Mesenchymal stem cell (in vitro differentiated cells and primary cell): ENCODE results near the gene BPIFB3.

Experiments
- DNase-seq: peaks from one replicate; pipeline ENCODE4 v3.0.0-alpha.2; 2013
- H2AFZ ChIP-seq: one replicate; pipeline ENCODE4 v1.6.1; 2013; ENCODE audit warnings: low read depth, mild to moderate bottlenecking, control low read depth, inconsistent platforms, low read length, moderate library complexity
- H2AK5ac ChIP-seq: 2 replicates; pipeline ENCODE4 v1.6.1; 2013; ENCODE audit warnings: low read length, moderate library complexity, mild to moderate bottlenecking, inconsistent platforms; ENCODE audit not compliant: severe bottlenecking
- H2BK120ac ChIP-seq: one replicate; pipeline ENCODE4 v1.6.1; 2013; ENCODE audit warnings: low read depth, mild to moderate bottlenecking, inconsistent platforms, low read length, moderate library complexity
- H2BK12ac ChIP-seq, 2 experiments: one replicate each; pipeline ENCODE4 v1.6.1; 2013; ENCODE audit warnings: inconsistent platforms in 2 of 2, low read length in 2 of 2, mild to moderate bottlenecking in 2 of 2, moderate library complexity in 2 of 2, control low read depth in 1 of 2
- H2BK15ac ChIP-seq: one replicate; pipeline ENCODE4 v1.6.1; 2013; ENCODE audit warnings: mild to moderate bottlenecking, low read depth, inconsistent platforms; ENCODE audit not compliant: poor library complexity, severe bottlenecking
- H2BK5ac ChIP-seq: 2 replicates; pipeline ENCODE4 v1.6.1; 2013; ENCODE audit warnings: low read depth, mild to moderate bottlenecking, low read length, control low read depth, inconsistent platforms; ENCODE audit not compliant: poor library complexity, severe bottlenecking
- H3K14ac ChIP-seq, 2 experiments: one replicate each; pipeline ENCODE4 v1.6.1; 2013; ENCODE audit warnings: inconsistent platforms in 2 of 2, low read length in 2 of 2, control low read depth in 1 of 2, mild to moderate bottlenecking in 1 of 2, moderate library complexity in 1 of 2
- H3K18ac ChIP-seq, 2 experiments: one replicate each; pipeline ENCODE4 v1.6.1; 2013; ENCODE audit warnings: inconsistent platforms in 2 of 2, low read length in 2 of 2, control low read depth in 1 of 2, low read depth in 1 of 2, mild to moderate bottlenecking in 1 of 2
- H3K23ac ChIP-seq, 2 experiments: one replicate each; pipeline ENCODE4 v1.6.1; 2013; ENCODE audit warnings: inconsistent platforms in 2 of 2, low read length in 2 of 2, mild to moderate bottlenecking in 2 of 2, moderate library complexity in 2 of 2, control low read depth in 1 of 2
- H3K27ac ChIP-seq: 2 replicates; pipeline ENCODE4 v1.5.1; 2013; ENCODE audit warnings: mild to moderate bottlenecking, moderate library complexity, low read length, control low read depth, inconsistent platforms; ENCODE audit not compliant: poor library complexity, severe bottlenecking
- H3K27me3 ChIP-seq, 2 experiments: 2 replicates each; pipeline versions ENCODE4 v1.6.1 to v1.7.0; 2013; ENCODE audit warnings: low read length in 2 of 2, mild to moderate bottlenecking in 2 of 2, moderate library complexity in 2 of 2, control low read depth in 1 of 2, inconsistent platforms in 1 of 2; ENCODE audit not compliant: control insufficient read depth in 1 of 2, insufficient read depth in 1 of 2
- H3K36me3 ChIP-seq, 2 experiments: 2 replicates each; pipeline versions ENCODE4 v1.6.1 to v1.7.0; 2013; ENCODE audit warnings: low read length in 2 of 2, control low read depth in 1 of 2, inconsistent platforms in 1 of 2, low read depth in 1 of 2, mild to moderate bottlenecking in 1 of 2; ENCODE audit not compliant: insufficient read depth in 2 of 2, control insufficient read depth in 1 of 2
- H3K4ac ChIP-seq, 2 experiments: one replicate each; pipeline ENCODE4 v1.6.1; 2013; ENCODE audit warnings: inconsistent platforms in 2 of 2, low read length in 2 of 2, mild to moderate bottlenecking in 2 of 2, moderate library complexity in 2 of 2, control low read depth in 1 of 2, low read depth in 1 of 2
- H3K4me1 ChIP-seq: 2 replicates; pipeline ENCODE4 v1.6.1; 2013; ENCODE audit warnings: low read depth, low read length, control low read depth; ENCODE audit not compliant: control insufficient read depth, insufficient read depth
- H3K4me2 ChIP-seq: 2 replicates; pipeline ENCODE4 v1.6.1; 2013; ENCODE audit warnings: low read length, mild to moderate bottlenecking, inconsistent platforms; ENCODE audit not compliant: poor library complexity, severe bottlenecking
- H3K4me3 ChIP-seq, 2 experiments: 2 replicates each; pipeline versions ENCODE4 v1.5.1 to v1.7.0; 2013; ENCODE audit warnings: low read length in 2 of 2, mild to moderate bottlenecking in 2 of 2, control low read depth in 1 of 2, low read depth in 1 of 2; ENCODE audit not compliant: insufficient read depth in 1 of 2
- H3K79me1 ChIP-seq: replicated peaks from 2 replicates; pipeline ENCODE4 v1.6.1; 2013; ENCODE audit warnings: mild to moderate bottlenecking, control low read depth, low read length, inconsistent platforms; ENCODE audit not compliant: poor library complexity, severe bottlenecking
- H3K9ac ChIP-seq: 2 replicates; pipeline ENCODE4 v1.7.0; 2013; ENCODE audit warnings: mild to moderate bottlenecking, low read length, moderate library complexity
- H3K9me3 ChIP-seq: 2 replicates; pipeline ENCODE4 v1.7.0; 2013; ENCODE audit warnings: mild to moderate bottlenecking, low read length; ENCODE audit not compliant: control insufficient read depth
- H4K8ac ChIP-seq: one replicate; pipeline ENCODE4 v1.6.1; 2013; ENCODE audit warnings: inconsistent platforms, mild to moderate bottlenecking, low read length, moderate library complexity
- H4K91ac ChIP-seq: one replicate; pipeline ENCODE4 v1.6.1; 2013; ENCODE audit warnings: mild to moderate bottlenecking, low read length, inconsistent platforms
- WGBS: methylation state at CpG from one replicate; pipeline ENCODE4 v1.1.7; 2013; ENCODE audit warnings: mixed read lengths; 5-methylcytosine and 5-hydroxymethylcytosine counted together

The BPIFB3 gene

GRCh38 chr20:33054381-33054780, 678 bp downstream of the BPIFB3 start:
- no peak overlapping the region for H2AFZ ChIP-seq
- no peak overlapping the region for H4K8ac ChIP-seq
- H3K23ac ChIP-seq = no peak overlapping the region
- no peak overlapping the region for H3K4ac ChIP-seq
- H3K27me3 ChIP-seq = peaks cover 26 to 61% of the 10 kb centered on the region in 2 experiments
- no peak for DNase-seq
- no peak overlapping the region for H4K91ac ChIP-seq
- WGBS = 82% methylated on average over 6 of the region's 7 CpGs
- no peak overlapping the region for H2BK12ac ChIP-seq
- H3K4me2 ChIP-seq = no peak overlapping the region
- no peak overlapping the region for H2BK15ac ChIP-seq
- no peaks in the 10 kb centered on the region for H3K9me3 ChIP-seq
- H3K18ac ChIP-seq = no peak overlapping the region
- no peak overlapping the region for H2BK120ac ChIP-seq
- no peaks in the 10 kb centered on the region for H3K79me1 ChIP-seq
- H3K4me1 ChIP-seq = no peaks in the 10 kb centered on the region
- no peak overlapping the region for H2AK5ac ChIP-seq
- no peak overlapping the region for H3K4me3 ChIP-seq
- no peak overlapping the region for H2BK5ac ChIP-seq
- no peak overlapping the region for H3K9ac ChIP-seq
- no peaks in the 10 kb centered on the region for H3K36me3 ChIP-seq
- H3K14ac ChIP-seq = no peak overlapping the region
- H3K27ac ChIP-seq = no peak overlapping the region

GRCh38 chr20:33054791-33055190, 1.1 kb downstream of the BPIFB3 start:
- DNase-seq = no peak
- Histone ChIP-seq H2AK5ac (no peak overlapping the region), H3K27ac (no peak overlapping the region), H3K4me2 (no peak overlapping the region), H3K14ac (no peak overlapping the region), H3K23ac (no peak overlapping the region), H3K9ac (no peak overlapping the region), H4K91ac (no peak overlapping the region), H3K36me3 (no peaks in the 10 kb centered on the region), H2BK5ac (no peak overlapping the region), H2BK15ac (no peak overlapping the region), H3K4me3 (no peak overlapping the region), H4K8ac (no peak overlapping the region), H3K9me3 (no peaks in the 10 kb centered on the region), H3K79me1 (no peaks in the 10 kb centered on the region), H2BK12ac (no peak overlapping the region), H2BK120ac (no peak overlapping the region), H3K27me3 (peaks cover 26 to 65% of the 10 kb centered on the region in 2 experiments), H3K18ac (no peak overlapping the region), H3K4ac (no peak overlapping the region), H2AFZ (no peak overlapping the region), H3K4me1 (no peaks in the 10 kb centered on the region)
- WGBS = 84% methylated on average over 2 of the region's 2 CpGs

GRCh38 chr20:33059136-33059535, 5.4 kb downstream of the BPIFB3 start:
- no peaks in the 10 kb centered on the region for H3K4me1 ChIP-seq

GRCh38 chr20:33059741-33060390, 6.2 kb downstream of the BPIFB3 start:
- Histone ChIP-seq H4K8ac (no peak overlapping the region), H3K4me3 (no peak overlapping the region), H2BK15ac (no peak overlapping the region), H3K9me3 (no peaks in the 10 kb centered on the region), H2BK120ac (no peak overlapping the region), H3K79me1 (no peaks in the 10 kb centered on the region), H3K36me3 (no peaks in the 10 kb centered on the region), H3K23ac (no peak overlapping the region), H3K18ac (no peak overlapping the region), H3K27me3 (peaks cover 21 to 55% of the 10 kb centered on the region in 2 experiments), H4K91ac (no peak overlapping the region), H2BK12ac (no peak overlapping the region), H3K4me2 (no peak overlapping the region), H2AK5ac (no peak overlapping the region), H3K9ac (no peak overlapping the region), H2AFZ (no peak overlapping the region), H3K4ac (no peak overlapping the region), H3K27ac (no peak overlapping the region), H3K4me1 (no peaks in the 10 kb centered on the region), H3K14ac (no peak overlapping the region), H2BK5ac (no peak overlapping the region)
- WGBS = 90% methylated on average over 22 of the region's 22 CpGs
- no peak for DNase-seq

More at GRCh38 chr20:33059136-33059535, 5.4 kb downstream of the BPIFB3 start:
- Histone ChIP-seq H3K9me3 (no peaks in the 10 kb centered on the region), H3K18ac (no peak overlapping the region), H3K14ac (no peak overlapping the region), H3K27me3 (peaks cover 26 to 62% of the 10 kb centered on the region in 2 experiments), H3K27ac (no peak overlapping the region), H3K4me3 (no peak overlapping the region), H2BK5ac (no peak overlapping the region), H3K23ac (no peak overlapping the region), H4K8ac (no peak overlapping the region), H2AK5ac (no peak overlapping the region), H2BK120ac (no peak overlapping the region), H2AFZ (no peak overlapping the region), H3K4me2 (no peak overlapping the region), H3K4ac (no peak overlapping the region), H3K79me1 (no peaks in the 10 kb centered on the region), H3K36me3 (no peaks in the 10 kb centered on the region), H2BK15ac (no peak overlapping the region), H2BK12ac (no peak overlapping the region), H4K91ac (no peak overlapping the region), H3K9ac (no peak overlapping the region)
- no peak for DNase-seq
- WGBS = 73% methylated on average over 7 of the region's 7 CpGs
